ENCODE measurements around the gene SP5.

- no peak for TF ChIP-seq CTCF (IDR thresholded peaks at IDR 0.05; ENCODE audit: low read depth, low read length, poor library complexity, severe bottlenecking)
- TF ChIP-seq EZH2phosphoT487 (IDR thresholded peaks at IDR 0.05; ENCODE audit: borderline replicate concordance, low read length), result no peak
Observed at GRCh38 chr2:170744248-170745002, 29.3 kb downstream of the SP5 start.

Measured in DOHH2 (cell line).